Gastroesophageal sphincter (tissue), 4 donors: ENCODE data around the gene NOX5. TPM values are rescaled to one million over a fixed set of nuclear protein-coding genes. Genes with fewer than 3 reads are reported as not detected.

Experiments
- ATAC-seq: fragments of 150-250 bp; one replicate; pipeline ENCODE4 v1.9.1; 2016; ENCODE audit warnings: mild to moderate bottlenecking, moderate library complexity
- H3K27ac ChIP-seq, 4 donors: fragments of 200-600 bp; sonication (generic) in 3 of 4; 1 replicate in 3 of 4; 2 replicates in 1 of 4; pipeline ENCODE4 v1.5.1; 2016 to 2019
- H3K27me3 ChIP-seq: fragments of 200-600 bp; sonication (generic); one replicate; pipeline ENCODE4 v1.5.1; 2019
- H3K36me3 ChIP-seq, 2 donors: fragments of 200-600 bp; sonication (generic); one replicate each; pipeline ENCODE4 v1.5.1; 2019; ENCODE audit warnings: control low read depth in 1 of 2
- H3K4me1 ChIP-seq, 3 donors: fragments of 200-600 bp; sonication (generic); 1 replicate in 2 of 3; 2 replicates in 1 of 3; pipeline ENCODE4 v1.5.1; 2016 to 2019; ENCODE audit warnings: control low read depth in 2 of 3
- H3K4me3 ChIP-seq, 2 donors: fragments of 200-600 bp; sonication (generic); one replicate each; pipeline ENCODE4 v1.5.1; 2019; ENCODE audit warnings: mild to moderate bottlenecking in 1 of 2, moderate library complexity in 1 of 2
- H3K9me3 ChIP-seq, 3 donors: fragments of 200-600 bp; sonication (generic); one replicate each; pipeline ENCODE4 v1.5.1; 2017 to 2019; ENCODE audit warnings: control low read depth in 2 of 3
- EP300 ChIP-seq: sonication (generic); formaldehyde crosslinking; IDR thresholded peaks from one replicate; pipeline ENCODE4 v1.6.1; 2017; ENCODE audit warnings: antibody characterized with exemption, mild to moderate bottlenecking
- POLR2A ChIP-seq, 2 donors: fragments of 450-650 bp; IDR thresholded peaks; one replicate each; pipeline ENCODE4 v1.6.1; 2017; ENCODE audit warnings: antibody characterized with exemption in 2 of 2, mild to moderate bottlenecking in 2 of 2, moderate library complexity in 1 of 2
- POLR2AphosphoS5 ChIP-seq: sonication (generic); formaldehyde crosslinking; IDR thresholded peaks from one replicate; pipeline ENCODE4 v1.6.1; 2017; ENCODE audit warnings: antibody characterized with exemption
- WGBS, 2 donors: methylation state at CpG; one replicate each; pipeline ENCODE4 v1.1.5; 2018; ENCODE audit warnings: low coverage in 1 of 2; 5-methylcytosine and 5-hydroxymethylcytosine counted together
- total RNA-seq, 4 donors: library from RNA; depleted of rRNA; stranded (reverse); fragments of >200 nt; gene quantifications; one replicate each; pipeline ENCODE4 v1.1.0, GENCODE V29; 2016
- TF ChIP-seq, protein P1 (sequence below), 4 experiments: fragments of 200-600 bp in 2 of 4; fragments of 450-650 bp in 2 of 4; sonication (generic) in 1 of 4; IDR thresholded peaks; one replicate each; pipeline ENCODE4 v1.5.1; 2017 to 2019; ENCODE audit warnings: antibody characterized with exemption in 4 of 4, mild to moderate bottlenecking in 2 of 4, moderate library complexity in 2 of 4

NOX5 gene
- total RNA-seq, 4 donors from 2014 or later, result 0.12 to 0.54 TPM; not detected in 2

DNA sequence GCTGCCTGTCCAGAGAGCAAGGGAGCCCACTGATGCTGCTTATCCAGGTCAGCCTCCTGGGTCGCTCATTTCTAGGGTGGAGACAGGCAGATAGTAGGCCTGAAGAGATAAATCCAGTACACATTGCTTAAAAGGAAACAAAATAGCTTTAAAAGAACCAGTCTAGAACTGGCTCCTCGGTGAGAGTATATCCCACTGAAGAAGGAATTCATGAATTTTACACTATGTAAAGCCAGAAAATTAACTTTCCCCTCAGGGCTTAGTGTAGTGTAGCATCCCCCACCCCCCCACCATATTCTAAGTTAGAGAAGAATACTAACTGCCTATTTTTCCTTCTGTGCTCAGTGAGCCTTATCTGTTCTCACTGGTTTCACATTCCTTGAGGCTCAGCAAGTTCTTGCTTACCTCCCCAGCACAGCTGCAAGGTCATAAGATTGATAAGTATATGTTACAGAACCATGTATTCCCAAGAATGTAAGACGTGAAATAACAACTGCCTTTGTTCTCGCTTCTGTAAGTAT is 30.5 kb upstream of the NOX5 start:
- Histone ChIP-seq H3K4me3 (no peak overlapping the region), H3K27ac (no peak overlapping the region), H3K36me3 (no peaks in the 10 kb centered on the region), H3K4me1 (no peaks in the 10 kb centered on the region), H3K9me3 (no peaks in the 10 kb centered on the region), H3K27me3 (no peaks in the 10 kb centered on the region)
- TF ChIP-seq POLR2A (IDR thresholded peaks at IDR 0.05) (no peak), EP300 (no peak), POLR2AphosphoS5 (no peak)
- TF ChIP-seq, protein P1, sequence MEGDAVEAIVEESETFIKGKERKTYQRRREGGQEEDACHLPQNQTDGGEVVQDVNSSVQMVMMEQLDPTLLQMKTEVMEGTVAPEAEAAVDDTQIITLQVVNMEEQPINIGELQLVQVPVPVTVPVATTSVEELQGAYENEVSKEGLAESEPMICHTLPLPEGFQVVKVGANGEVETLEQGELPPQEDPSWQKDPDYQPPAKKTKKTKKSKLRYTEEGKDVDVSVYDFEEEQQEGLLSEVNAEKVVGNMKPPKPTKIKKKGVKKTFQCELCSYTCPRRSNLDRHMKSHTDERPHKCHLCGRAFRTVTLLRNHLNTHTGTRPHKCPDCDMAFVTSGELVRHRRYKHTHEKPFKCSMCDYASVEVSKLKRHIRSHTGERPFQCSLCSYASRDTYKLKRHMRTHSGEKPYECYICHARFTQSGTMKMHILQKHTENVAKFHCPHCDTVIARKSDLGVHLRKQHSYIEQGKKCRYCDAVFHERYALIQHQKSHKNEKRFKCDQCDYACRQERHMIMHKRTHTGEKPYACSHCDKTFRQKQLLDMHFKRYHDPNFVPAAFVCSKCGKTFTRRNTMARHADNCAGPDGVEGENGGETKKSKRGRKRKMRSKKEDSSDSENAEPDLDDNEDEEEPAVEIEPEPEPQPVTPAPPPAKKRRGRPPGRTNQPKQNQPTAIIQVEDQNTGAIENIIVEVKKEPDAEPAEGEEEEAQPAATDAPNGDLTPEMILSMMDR (IDR thresholded peaks at IDR 0.05), result no peak
- WGBS, 2 donors, result 52 to 76% methylated on average over 3 of the region's 4 CpGs
- ATAC-seq, result no peak

DNA sequence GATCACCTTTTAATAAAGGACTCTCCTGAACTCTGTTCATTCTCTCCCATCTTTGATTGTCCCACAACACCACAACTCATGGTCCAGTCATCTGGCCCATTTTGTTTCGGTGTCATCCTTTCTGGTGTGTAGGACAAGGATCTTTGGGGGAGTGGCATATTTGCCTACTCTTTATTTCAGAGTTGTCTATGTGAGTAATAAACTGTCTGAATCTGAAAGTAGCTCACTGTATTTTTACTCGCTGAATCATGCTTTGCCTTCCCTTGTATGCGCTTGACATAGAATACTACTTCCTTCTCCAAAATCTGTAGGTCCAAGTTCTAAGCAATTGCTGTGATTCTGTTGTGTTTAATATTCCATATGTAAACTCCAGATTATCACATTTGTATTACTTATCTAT is 29.9 kb upstream of the NOX5 start:
- no peaks in the 10 kb centered on the region for H3K4me1 ChIP-seq
- no peak overlapping the region for H3K4me3 ChIP-seq
- TF ChIP-seq POLR2AphosphoS5 (no peak), POLR2A (IDR thresholded peaks at IDR 0.05) (no peak), EP300 (no peak)
- TF ChIP-seq, protein P1 (IDR thresholded peaks at IDR 0.05), result no peak
- no peaks in the 10 kb centered on the region for H3K9me3 ChIP-seq
- no peaks in the 10 kb centered on the region for H3K36me3 ChIP-seq
- ATAC-seq, result no peak
- H3K27me3 ChIP-seq, result peaks cover 5% of the 10 kb centered on the region
- WGBS, 2 donors, result 97 to 100% methylated on average over 3 of the region's 3 CpGs
- H3K27ac ChIP-seq, result no peak overlapping the region

DNA sequence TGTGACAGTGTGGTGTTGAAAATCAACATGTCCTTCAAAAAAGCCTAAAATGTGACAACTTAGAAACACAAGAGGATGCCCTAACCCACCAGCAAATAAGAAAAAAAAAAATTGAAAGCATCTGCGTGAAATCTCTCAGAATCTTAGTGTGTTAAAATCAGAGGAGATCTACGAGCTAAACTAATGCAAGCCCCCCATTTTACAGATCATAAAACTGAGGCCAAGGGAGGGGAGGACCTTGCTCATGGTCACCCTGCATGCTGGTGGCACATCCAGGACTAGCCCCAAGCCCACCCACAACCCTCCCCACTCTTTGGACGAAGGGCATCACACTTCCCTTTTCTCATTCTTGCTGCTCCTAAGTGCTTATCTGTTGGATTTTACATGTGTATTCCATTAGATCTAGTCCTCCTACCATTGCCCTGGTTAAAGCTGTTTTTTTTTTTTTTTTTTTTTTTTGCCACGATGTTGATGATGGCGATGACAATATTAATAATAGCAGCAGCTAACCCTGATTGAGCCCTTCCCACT is 29.1 kb upstream of the NOX5 start:
- Histone ChIP-seq H3K27ac (no peak overlapping the region), H3K4me3 (no peak overlapping the region), H3K9me3 (no peaks in the 10 kb centered on the region), H3K36me3 (no peaks in the 10 kb centered on the region), H3K27me3 (peaks cover 7% of the 10 kb centered on the region), H3K4me1 (no peaks in the 10 kb centered on the region)
- 81 to 100% methylated on average over 1 to 4 of the region's 5 CpGs for WGBS, 2 donors
- ATAC-seq, result no peak
- no peak for TF ChIP-seq EP300
- TF ChIP-seq, protein P1 (IDR thresholded peaks at IDR 0.05), result no peak
- TF ChIP-seq POLR2AphosphoS5, result no peak
- TF ChIP-seq POLR2A (IDR thresholded peaks at IDR 0.05), result no peak

DNA sequence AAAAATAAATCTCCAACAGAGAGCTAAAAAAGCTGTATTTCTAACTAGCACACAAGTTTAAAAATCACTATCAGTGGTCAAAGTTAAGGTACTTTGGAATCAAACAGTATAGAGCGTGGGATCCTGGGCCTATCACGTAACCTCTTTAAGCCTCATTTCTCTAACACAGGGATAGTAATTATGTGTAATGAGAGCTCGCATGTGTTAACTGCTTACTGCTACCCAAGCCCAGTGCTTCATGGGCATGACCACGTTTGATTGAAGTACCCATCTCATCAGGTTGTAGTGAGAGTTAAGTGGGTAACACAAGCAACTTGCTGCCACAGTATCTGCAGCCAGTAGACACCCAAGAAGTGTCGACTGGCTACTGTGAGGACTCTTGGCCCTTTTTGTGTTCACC is 28.2 kb upstream of the NOX5 start:
- no peak for ATAC-seq
- Histone ChIP-seq H3K27me3 (peaks cover 7% of the 10 kb centered on the region), H3K9me3 (no peaks in the 10 kb centered on the region), H3K36me3 (no peaks in the 10 kb centered on the region), H3K4me1 (no peaks in the 10 kb centered on the region), H3K27ac (no peak overlapping the region), H3K4me3 (no peak overlapping the region)
- no peak for TF ChIP-seq EP300
- TF ChIP-seq, protein P1 (IDR thresholded peaks at IDR 0.05), result no peak
- WGBS, 2 donors, result 68 to 90% methylated on average over 2 to 5 of the region's 5 CpGs

DNA sequence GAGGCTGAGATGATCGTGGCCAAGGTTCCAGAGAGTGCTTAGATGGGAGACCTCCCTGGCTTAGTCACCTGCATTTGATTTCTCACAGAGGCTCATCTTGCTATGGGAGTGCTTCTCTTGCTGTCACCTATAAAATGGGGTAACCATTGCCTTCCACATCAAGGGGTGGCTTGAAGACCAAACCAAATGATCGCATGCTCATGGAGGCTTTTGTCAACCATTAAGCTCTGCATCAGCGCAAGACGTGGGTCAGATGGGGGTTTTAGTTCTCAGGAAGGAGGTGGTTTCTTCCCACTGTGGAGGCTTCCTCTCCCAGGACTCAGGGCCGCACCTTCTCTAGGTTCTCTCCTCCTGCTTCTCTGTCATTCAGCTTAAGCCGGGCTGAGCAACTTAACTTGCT is 27.4 kb upstream of the NOX5 start:
- no peak overlapping the region for H3K27ac ChIP-seq
- ATAC-seq, result no peak
- TF ChIP-seq, protein P1 (IDR thresholded peaks at IDR 0.05), result no peak
- TF ChIP-seq EP300 (no peak), POLR2AphosphoS5 (no peak), POLR2A (IDR thresholded peaks at IDR 0.05) (no peak)
- 87 to 88% methylated on average over 3 to 6 of the region's 6 CpGs for WGBS, 2 donors
- no peak overlapping the region for H3K4me3 ChIP-seq
- H3K4me1 ChIP-seq, result no peaks in the 10 kb centered on the region
- no peaks in the 10 kb centered on the region for H3K9me3 ChIP-seq
- no peaks in the 10 kb centered on the region for H3K36me3 ChIP-seq
- H3K27me3 ChIP-seq, result peaks cover 7% of the 10 kb centered on the region
